Neural cell (in vitro differentiated cells): ENCODE data around the gene MCC. TPM values are rescaled to one million over a fixed set of nuclear protein-coding genes. Genes with fewer than 3 reads are reported as not detected.

Experiments
- H2AFZ ChIP-seq: fragments of 200-600, 300-800 bp; sonication (generic), shearing (Covaris generic); 2 replicates; pipeline ENCODE4 v1.6.0; 2014; ENCODE audit warnings: low read depth, mild to moderate bottlenecking, antibody characterized with exemption, low read length, moderate library complexity
- H3F3A ChIP-seq: fragments of 200-600 bp; shearing (Covaris generic); 2 replicates; pipeline ENCODE4 v1.6.1; 2016; ENCODE audit warnings: mild to moderate bottlenecking, moderate library complexity, mixed read lengths, antibody characterized with exemption, low read length; ENCODE audit not compliant: insufficient read depth, poor library complexity, severe bottlenecking
- H3K27ac ChIP-seq: fragments of 200-600, 300-800 bp; sonication (generic), shearing (Covaris generic); 2 replicates; pipeline ENCODE4 v1.5.1; 2014; ENCODE audit warnings: mild to moderate bottlenecking, low read length, moderate library complexity
- H3K27me3 ChIP-seq: fragments of 300-800, 200-600 bp; sonication (generic), shearing (Covaris generic); 2 replicates; pipeline ENCODE4 v1.6.0; 2014; ENCODE audit warnings: mild to moderate bottlenecking, low read depth, low read length, moderate library complexity; ENCODE audit not compliant: insufficient read depth
- H3K36me3 ChIP-seq: fragments of 300-800, 200-600 bp; sonication (generic), shearing (Covaris generic); 2 replicates; pipeline ENCODE4 v1.5.1; 2014; ENCODE audit warnings: mild to moderate bottlenecking, antibody characterized with exemption, low read length, moderate library complexity; ENCODE audit not compliant: insufficient read depth
- H3K4me2 ChIP-seq: fragments of 300-800, 200-600 bp; sonication (generic), shearing (Covaris generic); 2 replicates; pipeline ENCODE4 v1.6.0; 2014; ENCODE audit warnings: mild to moderate bottlenecking, low read length
- H3K4me3 ChIP-seq: fragments of 300-800, 200-600 bp; sonication (generic), shearing (Covaris generic); 2 replicates; pipeline ENCODE4 v1.5.1; 2014; ENCODE audit warnings: mild to moderate bottlenecking, low read length, moderate library complexity
- H3K79me2 ChIP-seq: fragments of 200-600 bp; shearing (Covaris generic); replicated peaks from 2 replicates; pipeline ENCODE4 v1.6.0; 2014; ENCODE audit warnings: mild to moderate bottlenecking, low read length, moderate library complexity; ENCODE audit not compliant: insufficient read depth
- H3K9ac ChIP-seq: fragments of 300-800, 200-600 bp; sonication (generic), shearing (Covaris generic); 2 replicates; pipeline ENCODE4 v1.6.1; 2016; ENCODE audit warnings: mild to moderate bottlenecking, low read length, mixed read lengths
- H3K9me2 ChIP-seq: fragments of 200-600 bp; shearing (Covaris generic); 2 replicates; pipeline ENCODE4 v1.6.1; 2016; ENCODE audit warnings: mild to moderate bottlenecking, low read length, mixed read lengths; ENCODE audit not compliant: insufficient read depth
- H3K9me3 ChIP-seq: fragments of 200-600, 300-800 bp; sonication (generic), shearing (Covaris generic); 2 replicates; pipeline ENCODE4 v1.6.1; 2016; ENCODE audit warnings: mild to moderate bottlenecking, mixed run types, low read length, moderate library complexity, mixed read lengths
- H4K20me1 ChIP-seq: fragments of 200-600 bp; shearing (Covaris generic); 2 replicates; pipeline ENCODE4 v1.6.1; 2016; ENCODE audit warnings: mild to moderate bottlenecking, mixed run types; ENCODE audit not compliant: insufficient read depth
- EP300 ChIP-seq: fragments of 450-650 bp; conservative IDR thresholded peaks from 2 replicates; pipeline ENCODE4 v1.6.1; 2014; ENCODE audit warnings: antibody characterized with exemption, mild to moderate bottlenecking, moderate library complexity; ENCODE audit not compliant: poor library complexity, severe bottlenecking
- EZH2 ChIP-seq: fragments of 200-600, 300-800 bp; shearing (Covaris generic), sonication (generic); IDR thresholded peaks from 2 replicates; pipeline ENCODE4 v1.6.1; 2014; ENCODE audit warnings: antibody characterized with exemption, low read length, borderline replicate concordance, mild to moderate bottlenecking; ENCODE audit not compliant: insufficient read depth, poor library complexity, severe bottlenecking
- MXI1 ChIP-seq: fragments of 450-650 bp; conservative IDR thresholded peaks from 2 replicates; pipeline ENCODE4 v1.6.1; 2014; ENCODE audit warnings: antibody characterized with exemption, mild to moderate bottlenecking; ENCODE audit not compliant: poor library complexity, severe bottlenecking
- POLR2AphosphoS5 ChIP-seq: IDR thresholded peaks from 2 replicates; pipeline ENCODE4 v1.6.1; 2012
- RAD21 ChIP-seq: fragments of 450-650 bp; conservative IDR thresholded peaks from 2 replicates; pipeline ENCODE4 v1.6.1; 2014; ENCODE audit warnings: antibody characterized with exemption, mild to moderate bottlenecking, moderate library complexity
- SMC3 ChIP-seq: fragments of 450-650 bp; conservative IDR thresholded peaks from 2 replicates; pipeline ENCODE4 v1.6.1; 2014; ENCODE audit warnings: antibody characterized with exemption, mild to moderate bottlenecking, moderate library complexity; ENCODE audit not compliant: poor library complexity
- TAF1 ChIP-seq: IDR thresholded peaks from 2 replicates; pipeline ENCODE4 v1.6.1; 2012; ENCODE audit warnings: low read depth
- polyA plus RNA-seq: library from polyadenylated mRNA; depleted of rRNA; stranded (reverse); fragments of >200 nt; gene quantifications from 2 replicates; pipeline ENCODE4 v1.2.3, GENCODE V29; 2014
- TF ChIP-seq, protein P1 (sequence below): IDR thresholded peaks from 2 replicates; pipeline ENCODE4 v1.6.1; 2012; ENCODE audit warnings: borderline replicate concordance
- TF ChIP-seq, protein P2 (sequence below): fragments of 450-650 bp; IDR thresholded peaks from 2 replicates; pipeline ENCODE4 v1.5.1; 2014; ENCODE audit warnings: antibody characterized with exemption, mild to moderate bottlenecking, moderate library complexity; ENCODE audit not compliant: poor library complexity, severe bottlenecking

Gene MCC
- polyA plus RNA-seq, 1 donor from 2014 or later, result 2.2 TPM

DNA sequence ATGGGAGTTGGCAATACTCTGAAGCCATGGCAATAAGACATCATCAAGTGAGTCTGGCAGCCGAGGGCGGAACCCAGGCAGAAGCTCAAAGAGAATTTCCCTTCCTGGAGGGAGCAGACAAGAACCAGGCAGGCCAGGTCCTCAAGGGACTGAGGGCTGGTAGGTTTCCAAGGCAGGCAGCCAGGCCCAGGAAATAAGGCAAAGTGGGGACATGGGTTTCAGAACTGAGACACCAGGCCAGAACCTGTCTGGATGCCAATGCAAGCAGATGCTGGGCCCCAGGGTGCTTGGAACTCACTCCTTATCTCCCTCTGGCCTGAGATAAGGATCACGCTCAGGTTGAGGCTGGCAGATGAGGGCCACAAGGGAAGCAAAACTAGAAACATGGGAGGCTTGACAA, 62.3 kb downstream of the MCC start:
- TF ChIP-seq POLR2AphosphoS5, result no peak
- no peak for TF ChIP-seq EZH2
- TF ChIP-seq TAF1, result no peak
- TF ChIP-seq, protein P1, sequence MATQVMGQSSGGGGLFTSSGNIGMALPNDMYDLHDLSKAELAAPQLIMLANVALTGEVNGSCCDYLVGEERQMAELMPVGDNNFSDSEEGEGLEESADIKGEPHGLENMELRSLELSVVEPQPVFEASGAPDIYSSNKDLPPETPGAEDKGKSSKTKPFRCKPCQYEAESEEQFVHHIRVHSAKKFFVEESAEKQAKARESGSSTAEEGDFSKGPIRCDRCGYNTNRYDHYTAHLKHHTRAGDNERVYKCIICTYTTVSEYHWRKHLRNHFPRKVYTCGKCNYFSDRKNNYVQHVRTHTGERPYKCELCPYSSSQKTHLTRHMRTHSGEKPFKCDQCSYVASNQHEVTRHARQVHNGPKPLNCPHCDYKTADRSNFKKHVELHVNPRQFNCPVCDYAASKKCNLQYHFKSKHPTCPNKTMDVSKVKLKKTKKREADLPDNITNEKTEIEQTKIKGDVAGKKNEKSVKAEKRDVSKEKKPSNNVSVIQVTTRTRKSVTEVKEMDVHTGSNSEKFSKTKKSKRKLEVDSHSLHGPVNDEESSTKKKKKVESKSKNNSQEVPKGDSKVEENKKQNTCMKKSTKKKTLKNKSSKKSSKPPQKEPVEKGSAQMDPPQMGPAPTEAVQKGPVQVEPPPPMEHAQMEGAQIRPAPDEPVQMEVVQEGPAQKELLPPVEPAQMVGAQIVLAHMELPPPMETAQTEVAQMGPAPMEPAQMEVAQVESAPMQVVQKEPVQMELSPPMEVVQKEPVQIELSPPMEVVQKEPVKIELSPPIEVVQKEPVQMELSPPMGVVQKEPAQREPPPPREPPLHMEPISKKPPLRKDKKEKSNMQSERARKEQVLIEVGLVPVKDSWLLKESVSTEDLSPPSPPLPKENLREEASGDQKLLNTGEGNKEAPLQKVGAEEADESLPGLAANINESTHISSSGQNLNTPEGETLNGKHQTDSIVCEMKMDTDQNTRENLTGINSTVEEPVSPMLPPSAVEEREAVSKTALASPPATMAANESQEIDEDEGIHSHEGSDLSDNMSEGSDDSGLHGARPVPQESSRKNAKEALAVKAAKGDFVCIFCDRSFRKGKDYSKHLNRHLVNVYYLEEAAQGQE, result no peak
- H3K9ac ChIP-seq, result no peak overlapping the region
- no peaks in the 10 kb centered on the region for H3F3A ChIP-seq
- H3K79me2 ChIP-seq, result no peaks in the 10 kb centered on the region
- H3K9me2 ChIP-seq, result no peaks in the 10 kb centered on the region
- no peak overlapping the region for H2AFZ ChIP-seq
- no peaks in the 10 kb centered on the region for H3K27me3 ChIP-seq
- no peak overlapping the region for H3K4me3 ChIP-seq
- no peak overlapping the region for H3K27ac ChIP-seq
- H4K20me1 ChIP-seq, result no peaks in the 10 kb centered on the region
- H3K4me2 ChIP-seq, result no peak overlapping the region
- H3K9me3 ChIP-seq, result no peaks in the 10 kb centered on the region
- no peaks in the 10 kb centered on the region for H3K36me3 ChIP-seq

DNA sequence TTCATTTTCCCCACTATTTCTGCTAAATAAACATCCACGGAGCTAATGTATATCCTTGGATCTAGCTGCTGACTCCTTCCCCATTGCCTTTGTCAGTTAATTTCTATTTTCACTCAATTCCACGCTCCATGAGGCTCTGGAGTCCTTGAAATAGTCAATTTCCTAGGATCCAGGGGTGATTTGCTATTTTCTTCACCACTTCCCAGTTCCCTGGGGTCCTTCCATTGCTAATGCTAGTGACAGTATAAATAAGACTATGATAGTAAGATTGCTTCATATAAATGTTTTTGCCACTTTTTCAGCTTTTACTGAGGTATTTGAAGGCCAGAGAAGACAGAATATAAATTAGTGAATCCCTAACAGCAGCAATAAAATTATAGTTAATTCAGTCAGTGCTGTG, 66.6 kb downstream of the MCC start:
- no peaks in the 10 kb centered on the region for H3F3A ChIP-seq

More for the DNA sequence above, 66.6 kb downstream of the MCC start:
- Histone ChIP-seq H3K4me2 (peak overlapping the region; percentile 12), H4K20me1 (no peaks in the 10 kb centered on the region), H3K4me3 (peak overlapping the region; percentile 19), H3K79me2 (no peaks in the 10 kb centered on the region), H3K36me3 (no peaks in the 10 kb centered on the region), H2AFZ (no peak overlapping the region), H3K27me3 (no peaks in the 10 kb centered on the region), H3K9me2 (no peaks in the 10 kb centered on the region), H3K9me3 (no peaks in the 10 kb centered on the region), H3K9ac (no peak overlapping the region), H3K27ac (peak overlapping the region; percentile 37)
- TF ChIP-seq EP300, result peak; percentile 89
- TF ChIP-seq, protein P2, sequence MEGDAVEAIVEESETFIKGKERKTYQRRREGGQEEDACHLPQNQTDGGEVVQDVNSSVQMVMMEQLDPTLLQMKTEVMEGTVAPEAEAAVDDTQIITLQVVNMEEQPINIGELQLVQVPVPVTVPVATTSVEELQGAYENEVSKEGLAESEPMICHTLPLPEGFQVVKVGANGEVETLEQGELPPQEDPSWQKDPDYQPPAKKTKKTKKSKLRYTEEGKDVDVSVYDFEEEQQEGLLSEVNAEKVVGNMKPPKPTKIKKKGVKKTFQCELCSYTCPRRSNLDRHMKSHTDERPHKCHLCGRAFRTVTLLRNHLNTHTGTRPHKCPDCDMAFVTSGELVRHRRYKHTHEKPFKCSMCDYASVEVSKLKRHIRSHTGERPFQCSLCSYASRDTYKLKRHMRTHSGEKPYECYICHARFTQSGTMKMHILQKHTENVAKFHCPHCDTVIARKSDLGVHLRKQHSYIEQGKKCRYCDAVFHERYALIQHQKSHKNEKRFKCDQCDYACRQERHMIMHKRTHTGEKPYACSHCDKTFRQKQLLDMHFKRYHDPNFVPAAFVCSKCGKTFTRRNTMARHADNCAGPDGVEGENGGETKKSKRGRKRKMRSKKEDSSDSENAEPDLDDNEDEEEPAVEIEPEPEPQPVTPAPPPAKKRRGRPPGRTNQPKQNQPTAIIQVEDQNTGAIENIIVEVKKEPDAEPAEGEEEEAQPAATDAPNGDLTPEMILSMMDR, result no peak
- TF ChIP-seq POLR2AphosphoS5, result peak; percentile 89
- TF ChIP-seq EZH2, result no peak
- TF ChIP-seq, protein P1, result peak; percentile 99
- no peak for TF ChIP-seq SMC3
- no peak for TF ChIP-seq TAF1
- TF ChIP-seq MXI1, result no peak
- no peak for TF ChIP-seq RAD21
